ENCODE data around the gene SHISA9.

- TF ChIP-seq CTCF (IDR thresholded peaks at IDR 0.05), result no peak
- no peak for TF ChIP-seq POLR2A (IDR thresholded peaks at IDR 0.05)
Observed at GRCh38 chr16:13099822-13100221, 198.4 kb downstream of the SHISA9 start.
